ENCODE results near the gene PKN1. TPM values are rescaled to one million over a fixed set of nuclear protein-coding genes. Genes with fewer than 3 reads are reported as not detected.

PKN1 gene
- total and polyA plus RNA-seq, 2 of the 4 experiments (the other 2 are of a cell fraction), result 39.1 to 41.4 TPM

DNA sequence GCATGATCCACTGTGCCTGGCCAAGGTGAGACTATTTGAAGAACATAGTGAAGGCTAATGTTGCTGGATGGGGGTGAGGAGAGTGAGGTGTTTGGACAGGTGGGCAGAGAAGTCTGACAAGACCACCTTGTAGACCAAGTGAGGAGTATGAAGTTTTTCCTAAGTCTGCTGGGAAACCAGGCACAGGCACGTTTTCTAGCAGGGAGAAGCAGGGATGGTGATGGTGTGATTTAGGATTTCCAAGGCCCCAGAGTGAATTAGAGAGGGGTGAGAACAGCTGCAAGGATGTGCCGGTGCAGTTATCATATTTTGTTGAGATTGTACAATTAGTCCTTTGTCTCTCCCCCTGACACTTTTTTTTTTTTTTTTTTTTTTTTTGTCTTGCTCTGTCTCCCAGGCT, 5.6 kb upstream of the PKN1 start:
- no peak overlapping the region for H3K4ac ChIP-seq (ENCODE audit: low read depth, low read length)
- H3K27me3 ChIP-seq (ENCODE audit: control insufficient read depth, insufficient read depth, low read length), result peaks cover 2% of the 10 kb centered on the region; the same call in 1 of the 2 replicates
- no peaks in the 10 kb centered on the region for H4K20me1 ChIP-seq (ENCODE audit: insufficient read depth, low read length)
- no peak overlapping the region for H2AFZ ChIP-seq (replicated peaks; ENCODE audit: low read length, poor library complexity)
- H3K18ac ChIP-seq (ENCODE audit: low read depth, low read length), result no peak overlapping the region
- intact Hi-C loops (cut with micrococcal nuclease) (no loop called here), dilution Hi-C loops (cut with HindIII; ENCODE audit: low sequenced_read_pairs, unreplicated experiment) (no loop called here), in situ Hi-C loops (cut with MboI; ENCODE audit: low sequenced_read_pairs) (no loop called here)
- no peak overlapping the region for H4K5ac ChIP-seq (ENCODE audit: low read depth, low read length)
- no peak overlapping the region for H2AK9ac ChIP-seq (replicated peaks; ENCODE audit: low read depth, low read length, poor library complexity)
- no peak overlapping the region for H3K4me2 ChIP-seq (ENCODE audit: low read depth, low read length)
- no CpG with 5 or more reads among the region's 2 CpGs for WGBS, 2 experiments (ENCODE audit: extremely low coverage in 2 of 2, insufficient read length in 1 of 2)
- ChIA-PET CTCF (no interaction called here), POLR2A (ENCODE audit: unreplicated experiment) (no interaction called here)
- 0 out of 2 replicates have a peak, but pooled peaks cover 2% of the 10 kb centered on the region for H3K9me1 ChIP-seq (ENCODE audit: insufficient read depth, low read length)
- H3K4me1 ChIP-seq (ENCODE audit: control insufficient read depth, insufficient read depth, low read length), result no peaks in the 10 kb centered on the region
- H4K8ac ChIP-seq (ENCODE audit: low read depth in 2 of 2, low read length in 2 of 2), result no peak overlapping the region
- no peak overlapping the region for H2BK5ac ChIP-seq (ENCODE audit: low read depth, low read length, poor library complexity, severe bottlenecking)
- peaks cover 0 to under 1% of the 10 kb centered on the region in 2 experiments; a peak in 2 of 4 replicates for H3K79me1 ChIP-seq (ENCODE audit: low read depth in 1 of 2, low read length in 2 of 2)
- no peak overlapping the region for H3K9ac ChIP-seq (ENCODE audit: low read depth, low read length)
- ATAC-seq (ENCODE audit: low read depth) (no peak), DNase-seq (no peak)
- no peak overlapping the region for H3K56ac ChIP-seq (ENCODE audit: extremely low read depth, insufficient read depth, low read length)
- no TSS peak for BruUV-seq (replicated peaks)
- H2BK20ac ChIP-seq (ENCODE audit: low read depth, low read length), result no peak overlapping the region
- H3K4me3 ChIP-seq (ENCODE audit: insufficient read depth, low read depth, low read length), result no peak overlapping the region
- no peak overlapping the region for H2AK5ac ChIP-seq (ENCODE audit: low read depth, low read length)
- H3K27ac ChIP-seq (ENCODE audit: insufficient read depth, low read length), result no peak overlapping the region
- no peaks in the 10 kb centered on the region for H3K36me3 ChIP-seq (ENCODE audit: control insufficient read depth, insufficient read depth, low read length)
- no peak for TF ChIP-seq NFE2L2 (IDR thresholded peaks at IDR 0.05; ENCODE audit: low read depth, low read length)
- TF ChIP-seq RAD21 (IDR thresholded peaks at IDR 0.05; ENCODE audit: low read length), result no peak
- no peak for TF ChIP-seq MAFK (IDR thresholded peaks at IDR 0.05; ENCODE audit: low read depth, low read length)
- TF ChIP-seq BHLHE40 (IDR thresholded peaks at IDR 0.05; ENCODE audit: low read depth, low read length), result no peak
- TF ChIP-seq CEBPB (IDR thresholded peaks at IDR 0.05; ENCODE audit: low read depth, low read length), result no peak
- no peak for TF ChIP-seq SMC3 (IDR thresholded peaks at IDR 0.05; ENCODE audit: low read depth, low read length)
- no peak for TF ChIP-seq FOS (IDR thresholded peaks at IDR 0.05; ENCODE audit: low read depth, low read length)
- no peak for TF ChIP-seq MAZ (IDR thresholded peaks at IDR 0.05; ENCODE audit: borderline replicate concordance, low read depth, low read length)
- TF ChIP-seq, protein P1, sequence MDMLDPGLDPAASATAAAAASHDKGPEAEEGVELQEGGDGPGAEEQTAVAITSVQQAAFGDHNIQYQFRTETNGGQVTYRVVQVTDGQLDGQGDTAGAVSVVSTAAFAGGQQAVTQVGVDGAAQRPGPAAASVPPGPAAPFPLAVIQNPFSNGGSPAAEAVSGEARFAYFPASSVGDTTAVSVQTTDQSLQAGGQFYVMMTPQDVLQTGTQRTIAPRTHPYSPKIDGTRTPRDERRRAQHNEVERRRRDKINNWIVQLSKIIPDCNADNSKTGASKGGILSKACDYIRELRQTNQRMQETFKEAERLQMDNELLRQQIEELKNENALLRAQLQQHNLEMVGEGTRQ (IDR thresholded peaks at IDR 0.05; ENCODE audit: low read depth, low read length), result no peak
- TF ChIP-seq, protein P2, sequence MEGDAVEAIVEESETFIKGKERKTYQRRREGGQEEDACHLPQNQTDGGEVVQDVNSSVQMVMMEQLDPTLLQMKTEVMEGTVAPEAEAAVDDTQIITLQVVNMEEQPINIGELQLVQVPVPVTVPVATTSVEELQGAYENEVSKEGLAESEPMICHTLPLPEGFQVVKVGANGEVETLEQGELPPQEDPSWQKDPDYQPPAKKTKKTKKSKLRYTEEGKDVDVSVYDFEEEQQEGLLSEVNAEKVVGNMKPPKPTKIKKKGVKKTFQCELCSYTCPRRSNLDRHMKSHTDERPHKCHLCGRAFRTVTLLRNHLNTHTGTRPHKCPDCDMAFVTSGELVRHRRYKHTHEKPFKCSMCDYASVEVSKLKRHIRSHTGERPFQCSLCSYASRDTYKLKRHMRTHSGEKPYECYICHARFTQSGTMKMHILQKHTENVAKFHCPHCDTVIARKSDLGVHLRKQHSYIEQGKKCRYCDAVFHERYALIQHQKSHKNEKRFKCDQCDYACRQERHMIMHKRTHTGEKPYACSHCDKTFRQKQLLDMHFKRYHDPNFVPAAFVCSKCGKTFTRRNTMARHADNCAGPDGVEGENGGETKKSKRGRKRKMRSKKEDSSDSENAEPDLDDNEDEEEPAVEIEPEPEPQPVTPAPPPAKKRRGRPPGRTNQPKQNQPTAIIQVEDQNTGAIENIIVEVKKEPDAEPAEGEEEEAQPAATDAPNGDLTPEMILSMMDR (conservative IDR thresholded peaks at IDR 0.05; ENCODE audit: low read depth, low read length), result no peak
- TF ChIP-seq, protein P3, sequence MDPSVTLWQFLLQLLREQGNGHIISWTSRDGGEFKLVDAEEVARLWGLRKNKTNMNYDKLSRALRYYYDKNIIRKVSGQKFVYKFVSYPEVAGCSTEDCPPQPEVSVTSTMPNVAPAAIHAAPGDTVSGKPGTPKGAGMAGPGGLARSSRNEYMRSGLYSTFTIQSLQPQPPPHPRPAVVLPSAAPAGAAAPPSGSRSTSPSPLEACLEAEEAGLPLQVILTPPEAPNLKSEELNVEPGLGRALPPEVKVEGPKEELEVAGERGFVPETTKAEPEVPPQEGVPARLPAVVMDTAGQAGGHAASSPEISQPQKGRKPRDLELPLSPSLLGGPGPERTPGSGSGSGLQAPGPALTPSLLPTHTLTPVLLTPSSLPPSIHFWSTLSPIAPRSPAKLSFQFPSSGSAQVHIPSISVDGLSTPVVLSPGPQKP (IDR thresholded peaks at IDR 0.05; ENCODE audit: borderline replicate concordance, low read depth, low read length), result no peak
- no peak for TF ChIP-seq POLR2A (IDR thresholded peaks at IDR 0.05; ENCODE audit: low read depth, low read length)
- no peak for TF ChIP-seq MXI1 (IDR thresholded peaks at IDR 0.05; ENCODE audit: borderline replicate concordance, low read depth, low read length)
- TF ChIP-seq RCOR1 (IDR thresholded peaks at IDR 0.05; ENCODE audit: insufficient replicate concordance, low read length), result no peak
- no peak overlapping the region for H3K23ac ChIP-seq (ENCODE audit: low read depth, low read length)
- no peak overlapping the region for H2BK15ac ChIP-seq (ENCODE audit: low read depth, low read length)
- H4K91ac ChIP-seq (ENCODE audit: insufficient read depth, low read depth, low read length), result no peak overlapping the region
- H3K14ac ChIP-seq (replicated peaks; ENCODE audit: low read depth, low read length), result no peak overlapping the region
- H2BK120ac ChIP-seq (ENCODE audit: low read depth, low read length), result no peak overlapping the region
- no peaks in the 10 kb centered on the region for H3K9me3 ChIP-seq (ENCODE audit: control insufficient read depth, insufficient read depth, low read length)

Measured in IMR-90 (cell line).